ENCODE results near the gene MRPL11. TPM values are rescaled to one million over a fixed set of nuclear protein-coding genes. Genes with fewer than 3 reads are reported as not detected.
"Not testable (repeated sequence)": the region's sequence is repeated elsewhere in the genome, so short reads cannot be mapped to it uniquely, and the experiment has no call there.

The MRPL11 gene
- total RNA-seq, 2 donors from 2014 or later, result 56.1 to 131 TPM

DNA sequence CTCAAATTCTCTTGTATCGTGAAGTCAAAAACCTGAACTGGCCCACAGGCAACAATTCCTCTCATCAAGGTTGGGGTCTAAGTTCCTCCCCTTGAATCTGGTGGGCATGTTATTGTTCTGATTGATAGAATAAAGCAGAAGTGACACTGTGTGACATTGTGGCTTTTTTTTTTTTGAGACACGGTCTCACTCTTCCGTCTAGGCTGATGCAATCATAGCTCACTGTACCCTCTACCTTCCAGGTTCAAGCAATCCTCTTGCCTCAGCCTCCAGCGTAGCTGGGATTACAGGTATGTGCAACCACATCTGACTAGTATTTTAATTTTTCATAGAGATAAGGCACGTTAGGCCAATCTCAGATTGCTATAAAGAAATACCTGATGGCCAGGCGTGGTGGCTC lies 19.2 kb upstream of the MRPL11 start:
- ATAC-seq (replicated peaks), result no peak
- no peak overlapping the region for H3K4me3 Mint-ChIP-seq
- H3K27me3 Mint-ChIP-seq, result no peaks in the 10 kb centered on the region
- no peak overlapping the region for H3K27ac Mint-ChIP-seq
- no peaks in the 10 kb centered on the region for H3K36me3 Mint-ChIP-seq (ENCODE audit: low read depth)
- H3K4me1 Mint-ChIP-seq, result peaks cover 29% of the 10 kb centered on the region
- no peaks in the 10 kb centered on the region for H3K9me3 Mint-ChIP-seq

DNA sequence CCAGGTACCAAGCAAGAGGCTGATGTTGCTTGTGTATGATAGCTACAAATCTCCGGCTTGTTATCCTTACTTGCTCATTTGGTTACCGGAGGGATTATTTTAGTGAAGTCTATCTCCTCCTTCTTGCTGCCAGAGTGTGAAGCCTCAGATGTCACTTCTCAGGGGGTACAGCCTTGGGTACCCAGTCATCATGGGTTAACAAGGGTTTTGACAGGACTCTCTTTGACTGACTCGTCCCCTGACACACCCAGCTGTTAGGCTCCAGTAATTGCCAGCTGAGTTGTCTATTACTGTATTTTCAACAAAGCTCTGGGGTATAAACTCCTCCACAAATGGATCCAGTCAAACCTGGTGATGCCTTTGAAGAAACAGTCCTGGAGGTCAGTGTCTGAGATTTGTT lies 16.2 kb upstream of the MRPL11 start:
- H3K27ac Mint-ChIP-seq, result peak overlapping the region; percentile 64
- no peaks in the 10 kb centered on the region for H3K27me3 Mint-ChIP-seq
- no peaks in the 10 kb centered on the region for H3K9me3 Mint-ChIP-seq
- ATAC-seq (replicated peaks), result peak; percentile 35
- H3K4me1 Mint-ChIP-seq, result peaks cover 26% of the 10 kb centered on the region
- no peaks in the 10 kb centered on the region for H3K36me3 Mint-ChIP-seq (ENCODE audit: low read depth)
- peak overlapping the region; percentile 34 for H3K4me3 Mint-ChIP-seq

DNA sequence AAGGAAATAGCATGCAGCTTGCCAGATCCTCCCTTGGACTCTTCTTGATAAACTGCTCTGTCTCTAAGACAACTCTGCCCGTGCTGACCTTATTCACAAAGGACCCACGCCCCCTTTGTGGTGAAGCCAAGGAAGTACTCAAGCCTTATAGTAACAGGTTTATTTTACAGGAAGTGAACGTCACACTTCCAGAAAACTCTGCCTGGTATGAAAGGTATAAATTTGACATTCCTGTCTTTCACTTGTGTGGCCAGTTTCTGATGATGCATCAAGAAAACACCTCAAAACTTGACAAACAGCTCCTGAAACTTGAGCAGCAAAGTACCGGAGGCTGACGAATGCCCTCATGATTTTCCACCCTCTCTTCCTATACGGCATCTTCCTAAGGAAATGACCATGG lies 15.6 kb upstream of the MRPL11 start:
- Mint-ChIP-seq H3K27me3 (no peaks in the 10 kb centered on the region), H3K27ac (peak overlapping the region; percentile 64), H3K4me1 (peaks cover 22% of the 10 kb centered on the region), H3K36me3 (ENCODE audit: low read depth) (no peaks in the 10 kb centered on the region), H3K4me3 (peak overlapping the region; percentile 34), H3K9me3 (no peaks in the 10 kb centered on the region)
- ATAC-seq (replicated peaks), result peak; percentile 67

DNA sequence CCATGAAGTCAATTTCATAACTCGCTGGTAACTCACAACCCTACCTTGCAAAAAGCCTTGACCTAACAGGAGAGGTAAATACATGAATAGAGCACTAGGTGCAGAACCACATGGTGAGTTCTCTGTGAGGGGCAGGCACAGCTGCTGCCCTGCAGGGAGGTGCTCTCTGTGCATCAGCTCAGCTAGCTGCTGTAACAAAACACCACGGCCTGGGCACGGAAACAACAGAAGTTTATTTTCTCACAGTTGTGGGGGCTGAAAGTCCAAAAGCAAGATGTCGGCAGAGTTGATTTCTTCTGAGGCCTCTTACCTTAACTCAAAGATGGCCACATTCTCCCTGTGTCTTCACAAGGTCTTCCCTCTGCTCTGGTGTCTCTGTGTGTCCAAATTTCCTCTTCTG lies 13.0 kb upstream of the MRPL11 start:
- Mint-ChIP-seq H3K27ac (no peak overlapping the region), H3K4me1 (peaks cover 16% of the 10 kb centered on the region), H3K36me3 (ENCODE audit: low read depth) (no peaks in the 10 kb centered on the region), H3K27me3 (no peaks in the 10 kb centered on the region), H3K9me3 (no peaks in the 10 kb centered on the region), H3K4me3 (no peak overlapping the region)
- no peak for ATAC-seq (replicated peaks)

DNA sequence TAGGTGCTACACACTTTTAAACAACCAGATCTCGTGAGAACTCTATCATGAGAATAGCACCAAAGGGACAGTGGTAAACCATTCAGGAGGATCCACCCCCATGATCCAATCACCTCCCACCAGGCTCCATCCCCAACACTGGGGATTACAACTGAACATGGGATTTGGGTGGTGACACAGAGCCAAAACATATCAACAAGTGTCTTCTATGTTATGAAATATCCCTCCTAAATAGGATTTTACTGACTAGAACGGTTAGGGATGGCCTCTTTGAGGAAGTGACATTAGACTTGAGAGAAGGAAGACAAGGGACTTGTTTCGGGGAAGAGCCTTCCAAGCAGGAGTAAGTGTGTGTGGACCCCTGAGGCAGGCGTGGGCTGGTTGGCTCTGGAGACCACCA lies 11.9 kb upstream of the MRPL11 start:
- no peak for ATAC-seq (replicated peaks)
- no peaks in the 10 kb centered on the region for H3K36me3 Mint-ChIP-seq (ENCODE audit: low read depth)

DNA sequence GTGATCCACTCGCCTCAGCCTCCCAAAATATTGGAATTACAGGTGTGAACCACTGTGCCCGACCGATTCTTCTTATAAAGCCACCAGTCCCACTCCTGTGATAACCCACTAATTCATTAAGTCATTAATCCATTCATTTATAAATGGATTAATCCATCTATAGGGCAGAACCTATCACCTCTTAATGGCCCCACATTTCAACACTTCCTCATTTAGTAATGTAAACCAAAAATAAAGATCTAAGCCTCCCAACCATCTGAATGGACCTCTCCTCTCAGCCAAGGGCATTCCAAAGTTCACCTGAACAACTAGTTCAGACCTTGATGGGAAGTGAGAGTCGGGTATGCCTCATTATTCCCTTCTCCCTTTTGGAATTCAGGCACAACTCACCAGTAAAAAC lies 9.9 kb upstream of the MRPL11 start:
- Mint-ChIP-seq H3K4me3 (no peak overlapping the region), H3K27ac (no peak overlapping the region), H3K27me3 (no peaks in the 10 kb centered on the region), H3K36me3 (ENCODE audit: low read depth) (no peaks in the 10 kb centered on the region), H3K4me1 (no peaks in the 10 kb centered on the region), H3K9me3 (peaks cover 4% of the 10 kb centered on the region)
- no peak for ATAC-seq (replicated peaks)

More for the DNA sequence above, 11.9 kb upstream of the MRPL11 start:
- Mint-ChIP-seq H3K9me3 (no peaks in the 10 kb centered on the region), H3K4me3 (no peak overlapping the region), H3K27ac (no peak overlapping the region), H3K27me3 (no peaks in the 10 kb centered on the region), H3K4me1 (peaks cover 16% of the 10 kb centered on the region)

DNA sequence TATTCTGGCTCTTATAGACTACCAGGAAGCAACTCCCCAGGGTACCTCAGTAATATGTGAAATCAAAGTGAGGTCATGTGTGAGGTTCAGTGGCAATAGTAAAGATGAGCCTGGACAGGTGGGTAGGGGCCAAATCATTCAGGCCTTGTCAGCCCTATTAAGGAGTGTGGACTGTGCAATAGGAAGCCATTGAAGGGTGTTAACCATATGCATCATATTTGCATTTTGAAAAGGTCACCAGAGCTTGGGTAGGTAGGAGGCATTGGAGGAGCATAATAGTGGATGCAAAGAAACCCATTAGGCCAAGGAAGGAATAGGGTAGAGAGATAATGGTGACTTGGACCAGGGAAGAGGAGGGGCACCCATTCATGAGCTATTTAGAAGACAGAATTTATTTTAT lies 8.4 kb upstream of the MRPL11 start:
- no peaks in the 10 kb centered on the region for H3K27me3 Mint-ChIP-seq

DNA sequence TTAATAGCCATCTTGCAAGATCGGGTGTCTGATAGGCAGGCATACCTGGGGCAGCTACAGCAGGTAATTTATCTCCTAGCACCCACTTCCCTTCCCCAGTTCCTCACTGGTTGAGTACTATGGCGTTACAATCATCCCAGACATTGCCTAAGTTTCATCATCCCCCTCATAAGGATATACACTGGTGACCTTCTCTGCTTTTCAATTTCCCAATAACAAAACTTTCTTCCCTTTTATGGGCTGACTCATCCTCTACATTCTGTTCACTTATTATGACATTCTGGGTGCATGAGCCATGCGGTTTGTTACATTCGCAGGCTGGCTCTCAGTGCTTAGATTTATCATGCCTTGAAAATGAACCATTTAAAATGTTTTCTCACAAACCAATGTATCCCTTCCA lies 5.0 kb upstream of the MRPL11 start:
- Mint-ChIP-seq H3K27me3 (no peaks in the 10 kb centered on the region), H3K36me3 (ENCODE audit: low read depth) (no peaks in the 10 kb centered on the region), H3K4me1 (no peaks in the 10 kb centered on the region), H3K9me3 (peaks cover 10% of the 10 kb centered on the region), H3K4me3 (no peak overlapping the region), H3K27ac (no peak overlapping the region)
- no peak for ATAC-seq (replicated peaks)

More for the DNA sequence above, 8.4 kb upstream of the MRPL11 start:
- Mint-ChIP-seq H3K4me1 (no peaks in the 10 kb centered on the region), H3K36me3 (ENCODE audit: low read depth) (no peaks in the 10 kb centered on the region), H3K4me3 (no peak overlapping the region), H3K27ac (no peak overlapping the region), H3K9me3 (peaks cover 10% of the 10 kb centered on the region)
- no peak for ATAC-seq (replicated peaks)

DNA sequence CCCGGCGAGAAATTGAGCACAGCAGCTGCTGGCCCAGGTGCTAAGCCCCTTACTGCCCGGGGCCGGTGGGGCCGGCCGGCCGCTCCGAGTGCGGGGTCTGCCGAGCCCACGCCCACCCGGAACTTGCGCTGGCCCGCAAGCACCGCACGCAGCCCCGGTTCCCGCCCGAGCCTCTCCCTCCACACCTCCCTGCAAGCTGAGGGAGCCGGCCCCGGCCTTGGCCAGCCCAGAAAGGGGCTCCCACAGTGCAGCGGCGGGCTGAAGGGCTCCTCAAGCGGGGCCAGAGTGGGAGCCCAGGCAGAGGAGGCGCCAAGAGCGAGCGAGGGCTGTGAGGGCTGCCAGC lies 2.3 kb upstream of the MRPL11 start:
- H3K27me3 Mint-ChIP-seq, H3K9me3 Mint-ChIP-seq, H3K27ac Mint-ChIP-seq: not testable (repeated sequence)

DNA sequence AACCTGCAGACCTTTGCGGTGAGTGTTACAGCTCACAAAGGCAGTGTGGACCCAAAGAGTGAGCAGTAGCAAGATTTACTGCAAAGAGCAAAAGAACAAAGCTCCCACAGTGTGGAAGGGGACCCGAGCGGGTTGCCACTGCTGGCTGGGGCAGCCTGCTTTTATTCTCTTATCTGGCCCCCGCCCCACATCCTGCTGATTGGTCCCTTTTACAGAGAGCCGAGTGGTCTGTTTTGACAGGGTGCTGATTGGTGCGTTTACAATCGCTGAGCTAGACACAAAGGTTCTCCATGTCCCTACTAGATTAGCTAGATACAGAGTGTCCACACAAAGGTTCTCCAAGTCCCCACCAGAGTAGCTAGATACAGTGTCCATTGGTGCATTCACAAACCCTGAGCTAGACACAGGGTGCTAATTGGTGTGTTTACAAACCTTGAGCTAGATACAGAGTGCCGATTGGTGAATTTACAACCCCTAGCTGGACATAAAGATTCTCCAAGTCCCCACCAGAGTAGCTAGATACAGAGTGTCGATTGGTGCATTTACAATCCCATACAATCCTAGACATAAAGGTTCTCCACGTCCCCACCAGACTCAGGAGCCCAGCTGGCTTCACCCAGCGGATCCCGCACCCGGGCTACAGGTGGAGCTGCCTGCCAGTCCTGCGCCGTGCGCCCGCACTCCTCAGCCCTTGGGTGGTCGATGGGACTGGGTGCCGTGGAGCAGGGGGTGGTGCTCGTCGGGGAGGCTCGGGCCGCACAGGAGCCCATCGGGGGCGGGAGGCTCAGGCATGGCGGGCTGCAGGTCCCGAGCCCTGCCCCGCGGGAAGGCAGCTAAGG lies 1.7 kb upstream of the MRPL11 start:
- ATAC-seq (replicated peaks); H3K4me1 Mint-ChIP-seq; H3K4me3 Mint-ChIP-seq; H3K27me3 Mint-ChIP-seq; H3K9me3 Mint-ChIP-seq; H3K27ac Mint-ChIP-seq: not testable (repeated sequence)
- H3K36me3 Mint-ChIP-seq (ENCODE audit: low read depth), result peaks cover 29% of the 10 kb centered on the region

More for the DNA sequence above, 2.3 kb upstream of the MRPL11 start:
- H3K4me3 Mint-ChIP-seq; H3K4me1 Mint-ChIP-seq; ATAC-seq (replicated peaks): not testable (repeated sequence)
- H3K36me3 Mint-ChIP-seq (ENCODE audit: low read depth), result peaks cover 23% of the 10 kb centered on the region

DNA sequence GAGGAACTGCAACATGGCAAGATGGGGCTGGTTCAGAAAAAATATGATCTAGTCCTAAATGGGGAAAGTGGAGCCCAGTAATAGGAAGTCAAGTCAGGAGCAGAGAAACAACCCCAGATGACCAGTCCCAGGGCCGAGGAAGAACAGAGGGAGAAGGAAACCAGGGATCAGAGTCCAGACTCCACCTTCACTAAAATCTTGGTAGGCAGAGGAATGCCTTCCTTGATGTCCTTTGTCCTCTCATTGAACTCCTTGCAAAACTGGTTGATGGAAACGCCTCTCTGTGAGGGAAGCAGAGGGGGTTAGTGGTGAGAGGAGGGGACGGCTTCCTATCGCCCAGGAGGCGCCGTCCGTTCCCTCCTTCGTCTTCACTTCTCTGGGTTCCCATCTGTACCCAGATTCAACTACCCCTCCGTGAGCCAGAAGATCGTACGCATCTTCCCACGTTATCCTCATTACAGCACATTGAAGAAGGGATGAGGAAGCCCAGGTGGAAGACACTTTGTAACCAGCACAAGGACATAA lies 607 bp downstream of the MRPL11 start:
- Mint-ChIP-seq H3K9me3 (peaks cover under 1% of the 10 kb centered on the region), H3K4me1 (no peaks in the 10 kb centered on the region), H3K4me3 (peak overlapping the region; percentile 88), H3K27me3 (no peaks in the 10 kb centered on the region), H3K27ac (peak overlapping the region; percentile 92), H3K36me3 (ENCODE audit: low read depth) (peaks cover 47% of the 10 kb centered on the region)
- no peak for ATAC-seq (replicated peaks)

DNA sequence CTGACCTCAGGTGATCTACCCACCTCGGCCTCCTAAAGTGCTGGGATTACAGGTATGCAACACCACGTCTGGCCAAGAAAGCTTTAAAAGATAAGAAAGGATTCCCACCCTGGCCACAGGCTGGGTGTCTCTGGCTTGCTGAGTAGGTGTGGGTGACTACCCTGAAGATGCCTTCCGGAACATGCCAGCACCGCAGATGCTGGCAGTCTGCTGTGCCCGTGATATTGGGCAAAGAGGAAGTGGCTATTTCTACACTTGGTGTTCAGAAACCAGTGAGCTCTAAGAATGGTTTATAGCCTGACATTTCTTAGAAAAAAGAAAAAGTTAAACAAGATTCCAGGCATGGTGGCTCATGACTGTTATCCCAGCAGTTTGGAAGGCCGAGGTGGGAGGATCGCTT lies 6.1 kb downstream of the MRPL11 start:
- H3K36me3 Mint-ChIP-seq (ENCODE audit: low read depth), result peaks cover 64% of the 10 kb centered on the region
- no peaks in the 10 kb centered on the region for H3K9me3 Mint-ChIP-seq
- peaks cover 3% of the 10 kb centered on the region for H3K27me3 Mint-ChIP-seq
- no peak for ATAC-seq (replicated peaks)
- H3K4me3 Mint-ChIP-seq, result no peak overlapping the region
- no peak overlapping the region for H3K27ac Mint-ChIP-seq
- no peaks in the 10 kb centered on the region for H3K4me1 Mint-ChIP-seq

DNA sequence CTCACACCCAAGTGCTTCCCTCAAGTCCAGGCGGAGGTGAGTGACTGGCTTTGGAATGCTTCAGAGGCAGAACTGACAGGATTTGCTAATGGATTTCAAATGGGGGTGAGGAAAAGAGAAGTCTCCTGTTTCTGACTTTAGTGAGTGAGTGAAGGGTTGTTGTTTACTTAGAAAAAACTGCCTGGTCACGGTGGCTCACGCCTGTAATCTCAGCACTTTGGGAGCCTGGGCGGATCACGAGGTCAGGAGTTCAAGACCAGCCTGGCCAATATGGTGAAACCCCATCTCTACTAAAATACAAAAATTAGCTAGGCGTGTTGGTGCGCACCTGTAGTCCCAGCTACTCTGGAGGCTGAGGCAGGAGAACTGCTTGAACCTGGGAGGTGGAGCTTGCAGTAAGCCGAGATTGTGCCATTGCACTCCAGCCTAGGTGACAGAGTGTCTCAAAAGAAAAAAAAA lies 6.7 kb downstream of the MRPL11 start:
- H3K4me1 Mint-ChIP-seq; ATAC-seq (replicated peaks); H3K27me3 Mint-ChIP-seq; H3K4me3 Mint-ChIP-seq; H3K27ac Mint-ChIP-seq; H3K9me3 Mint-ChIP-seq: not testable (repeated sequence)
- peaks cover 58% of the 10 kb centered on the region for H3K36me3 Mint-ChIP-seq (ENCODE audit: low read depth)

DNA sequence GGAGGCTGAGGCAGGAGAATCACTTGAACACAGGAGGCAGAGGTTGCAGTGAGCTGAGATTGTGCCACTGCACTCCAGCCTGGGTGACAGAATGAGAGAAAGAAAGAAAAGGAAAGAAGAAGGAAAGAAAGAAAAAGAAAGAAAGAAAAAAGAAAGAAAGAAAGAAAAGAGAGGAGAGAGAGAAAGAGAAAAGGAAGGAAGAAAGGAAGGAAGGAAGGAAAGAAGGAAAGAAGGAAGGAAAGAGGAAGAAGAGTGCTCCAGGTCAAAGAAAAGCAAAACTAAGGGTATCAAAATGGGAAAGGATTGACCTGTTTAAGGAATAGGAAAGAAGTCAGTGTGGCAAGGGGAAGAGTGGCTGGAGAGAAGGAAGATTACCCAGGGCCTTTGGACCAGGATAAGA lies 7.4 kb downstream of the MRPL11 start:
- ATAC-seq (replicated peaks); H3K27me3 Mint-ChIP-seq; H3K27ac Mint-ChIP-seq; H3K4me1 Mint-ChIP-seq; H3K4me3 Mint-ChIP-seq; H3K9me3 Mint-ChIP-seq: not testable (repeated sequence)
- H3K36me3 Mint-ChIP-seq (ENCODE audit: low read depth), result peaks cover 51% of the 10 kb centered on the region

DNA sequence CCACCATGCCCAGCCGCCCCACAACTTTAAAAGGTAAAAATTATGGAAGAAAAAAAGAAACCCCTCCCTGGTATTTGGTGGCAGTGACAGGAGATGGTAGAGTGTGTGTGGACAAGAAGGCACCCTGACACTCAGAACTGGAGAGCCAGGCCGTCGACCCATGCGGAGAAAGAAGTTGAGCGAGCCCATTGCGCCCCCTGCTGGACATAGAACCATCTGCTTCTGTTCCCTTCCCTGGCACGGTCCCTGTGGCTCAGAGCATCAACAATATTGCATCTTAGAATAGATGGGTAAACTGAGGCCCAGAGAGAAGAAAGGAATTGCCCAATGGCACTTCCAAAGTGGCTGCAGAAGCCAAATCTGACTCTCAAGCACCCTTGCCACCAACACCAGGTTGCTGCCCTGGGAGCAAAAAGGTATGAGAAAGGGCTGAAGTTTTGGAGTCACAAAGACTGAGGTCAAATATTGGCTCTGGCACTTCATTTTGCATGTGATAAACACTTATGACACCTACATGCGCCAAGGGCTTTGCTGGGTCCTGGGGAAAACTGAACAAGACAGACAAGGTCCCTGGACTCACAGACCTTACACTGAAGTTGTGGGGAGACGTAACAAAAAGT lies 8.6 kb downstream of the MRPL11 start:
- peak; percentile 90 for ATAC-seq (replicated peaks)
- Mint-ChIP-seq H3K9me3 (no peaks in the 10 kb centered on the region), H3K27ac (no peak overlapping the region), H3K4me3 (no peak overlapping the region), H3K27me3 (peaks cover 3% of the 10 kb centered on the region), H3K36me3 (ENCODE audit: low read depth) (peaks cover 39% of the 10 kb centered on the region), H3K4me1 (no peaks in the 10 kb centered on the region)

Data from activated T-helper 17 cell treated with anti-CD3 and anti-CD28 coated beads, Interleukin-2, amount 50 U/mL, for 72 hours (primary cell).